GM23248 (cell line): ENCODE measurements around the gene SYNDIG1L. TPM values are rescaled to one million over a fixed set of nuclear protein-coding genes. Genes with fewer than 3 reads are reported as not detected.

Source experiments
- DNase-seq: peaks from one replicate; pipeline ENCODE4 v3.0.0-alpha.2; 2015
- H2AFZ ChIP-seq: fragments of 200-600 bp; sonication (generic); 2 replicates; pipeline ENCODE4 v1.6.1; 2016; ENCODE audit warnings: antibody characterized with exemption
- H3F3A ChIP-seq: fragments of 200-600 bp; sonication (generic); 2 replicates; pipeline ENCODE4 v1.6.1; 2016; ENCODE audit warnings: mild to moderate bottlenecking, antibody characterized with exemption, mixed run types; ENCODE audit not compliant: insufficient read depth
- H3K27ac ChIP-seq: fragments of 200-600 bp; sonication (generic); 2 replicates; pipeline ENCODE4 v1.5.1; 2016; ENCODE audit warnings: mild to moderate bottlenecking
- H3K27me3 ChIP-seq: fragments of 200-600 bp; sonication (generic); replicated peaks from 2 replicates; pipeline ENCODE4 v1.6.1; 2016; ENCODE audit warnings: mild to moderate bottlenecking; ENCODE audit not compliant: insufficient read depth
- H3K36me3 ChIP-seq: fragments of 200-600 bp; sonication (generic); 2 replicates; pipeline ENCODE4 v1.6.1; 2016; ENCODE audit warnings: low read depth, mild to moderate bottlenecking
- H3K4me1 ChIP-seq: fragments of 200-600 bp; sonication (generic); 2 replicates; pipeline ENCODE4 v1.6.1; 2016; ENCODE audit warnings: mild to moderate bottlenecking; ENCODE audit not compliant: insufficient read depth
- H3K4me2 ChIP-seq: fragments of 200-600 bp; sonication (generic); one replicate; pipeline ENCODE4 v1.6.1; 2016; ENCODE audit warnings: mild to moderate bottlenecking; ENCODE audit not compliant: unreplicated experiment
- H3K4me3 ChIP-seq: fragments of 200-600 bp; sonication (generic); 2 replicates; pipeline ENCODE4 v1.5.1; 2016; ENCODE audit warnings: mild to moderate bottlenecking
- H3K79me2 ChIP-seq: fragments of 200-600 bp; sonication (generic); 2 replicates; pipeline ENCODE4 v1.6.1; 2016; ENCODE audit warnings: mild to moderate bottlenecking; ENCODE audit not compliant: insufficient read depth
- H3K9ac ChIP-seq: fragments of 200-600 bp; sonication (generic); 2 replicates; pipeline ENCODE4 v1.6.1; 2016; ENCODE audit warnings: mild to moderate bottlenecking
- H3K9me2 ChIP-seq: fragments of 200-600 bp; sonication (generic); 2 replicates; pipeline ENCODE4 v1.6.1; 2016; ENCODE audit warnings: mixed run types, mild to moderate bottlenecking, moderate library complexity; ENCODE audit not compliant: insufficient read depth
- H3K9me3 ChIP-seq: fragments of 200-600 bp; sonication (generic); one replicate; pipeline ENCODE4 v1.6.1; 2017; ENCODE audit warnings: low read depth
- H4K20me1 ChIP-seq: fragments of 200-600 bp; sonication (generic); 2 replicates; pipeline ENCODE4 v1.6.0; 2016; ENCODE audit not compliant: insufficient read depth
- EZH2 ChIP-seq: fragments of 200-600 bp; sonication (generic); IDR thresholded peaks from 2 replicates; pipeline ENCODE4 v1.6.1; 2018; ENCODE audit warnings: antibody characterized with exemption, mild to moderate bottlenecking; ENCODE audit not compliant: insufficient read depth, poor library complexity, severe bottlenecking
- EZH2phosphoT487 ChIP-seq: fragments of 200-600 bp; sonication (generic); IDR thresholded peaks from 2 replicates; pipeline ENCODE4 v1.6.1; 2018; ENCODE audit warnings: antibody characterized with exemption, moderate library complexity, mild to moderate bottlenecking, low read depth; ENCODE audit not compliant: insufficient read depth
- WGBS, 2 experiments: methylation state at CpG; one replicate each; pipeline ENCODE4 v1.1.6; 2015 to 2017; ENCODE audit warnings: low lambda C conversion rate in 2 of 2, low coverage in 1 of 2; ENCODE audit errors: missing lambda C conversion rate in 2 of 2; 5-methylcytosine and 5-hydroxymethylcytosine counted together
- in situ Hi-C: fragments of 300-500 bp; cut with MboI; formaldehyde crosslinking; loops from 2 replicates; pipeline ENCODE4 v1.15.0; 2020
- polyA plus RNA-seq: library from polyadenylated mRNA; unstranded; fragments of >200 nt; fragmentation: Nextera tagmentation; extraction: Ambion mirVana; gene quantifications from 2 replicates; pipeline ENCODE4 v1.2.1, GENCODE V29; 2016
- total RNA-seq: library from RNA; depleted of rRNA; stranded (reverse); fragments of >200 nt; shearing (Covaris generic); gene quantifications from 2 replicates; pipeline ENCODE4 v1.2.3, GENCODE V29; 2014

Gene SYNDIG1L
- total and polyA plus RNA-seq, 2 experiments from 2014 or later: not detected

GRCh38 chr14:74463697-74464096 is 37.7 kb upstream of the SYNDIG1L start:
- no peaks in the 10 kb centered on the region for H3K79me2 ChIP-seq
- H2AFZ ChIP-seq: no peak overlapping the region
- H3K27me3 ChIP-seq: peaks cover 12% of the 10 kb centered on the region; the same call in 1 of the 2 replicates
- H3K27ac ChIP-seq: no peak overlapping the region
- H3K36me3 ChIP-seq: no peaks in the 10 kb centered on the region
- H3K9ac ChIP-seq: no peak overlapping the region
- 59 to 64% methylated on average over 5 of the region's 5 CpGs for WGBS, 2 experiments
- no peaks in the 10 kb centered on the region for H3K9me2 ChIP-seq
- H3K4me2 ChIP-seq: no peak overlapping the region
- no peak for TF ChIP-seq EZH2phosphoT487
- TF ChIP-seq EZH2: no peak
- H3K4me1 ChIP-seq: peaks cover 4% of the 10 kb centered on the region; the same call in 1 of the 2 replicates
- DNase-seq: no peak
- H4K20me1 ChIP-seq: no peaks in the 10 kb centered on the region
- no peaks in the 10 kb centered on the region for H3F3A ChIP-seq
- H3K9me3 ChIP-seq: no peaks in the 10 kb centered on the region
- H3K4me3 ChIP-seq: no peak overlapping the region
- in situ Hi-C loops: loop anchor here (25.0 kb wide), 1 partner anchor 351 kb away; no protein-coding TSS in a partner anchor

DNA sequence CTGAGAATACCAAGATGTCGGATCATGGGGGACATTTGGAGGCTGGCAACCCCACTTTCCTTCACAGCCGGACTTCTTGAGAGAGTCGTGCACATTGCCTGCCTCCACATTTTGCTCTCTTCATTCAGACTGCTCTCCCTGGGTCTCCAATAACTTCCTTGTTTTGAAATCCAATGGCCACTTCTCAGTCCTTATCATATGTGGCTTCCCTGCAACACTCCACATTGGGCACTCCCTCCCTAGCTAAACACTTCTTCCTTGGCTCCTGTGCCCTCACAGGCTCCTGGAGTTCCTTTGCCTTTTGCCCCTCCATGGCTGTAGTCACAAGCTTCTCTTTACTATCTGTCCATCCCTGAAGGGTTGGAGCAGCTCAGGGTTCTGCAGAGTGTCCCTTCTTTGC is 37.0 kb upstream of the SYNDIG1L start:
- no peak overlapping the region for H3K9ac ChIP-seq
- H3K9me2 ChIP-seq: no peaks in the 10 kb centered on the region
- H3K27ac ChIP-seq: no peak overlapping the region
- 72 to 73% methylated on average over 3 of the region's 3 CpGs for WGBS, 2 experiments
- DNase-seq: no peak
- H3K9me3 ChIP-seq: no peaks in the 10 kb centered on the region
- H3K4me2 ChIP-seq: no peak overlapping the region
- H3K36me3 ChIP-seq: no peaks in the 10 kb centered on the region
- H4K20me1 ChIP-seq: no peaks in the 10 kb centered on the region
- H3F3A ChIP-seq: no peaks in the 10 kb centered on the region
- H3K79me2 ChIP-seq: no peaks in the 10 kb centered on the region
- peaks cover 4% of the 10 kb centered on the region; the same call in 1 of the 2 replicates for H3K4me1 ChIP-seq
- peaks cover 12% of the 10 kb centered on the region; the same call in 1 of the 2 replicates for H3K27me3 ChIP-seq
- TF ChIP-seq EZH2phosphoT487 (no peak), EZH2 (no peak)
- H3K4me3 ChIP-seq: no peak overlapping the region
- H2AFZ ChIP-seq: no peak overlapping the region
- in situ Hi-C loops: loop anchor here (25.0 kb wide), 1 partner anchor 351 kb away; no protein-coding TSS in a partner anchor

- no peak overlapping the region for H3K4me3 ChIP-seq
- H3K4me2 ChIP-seq: no peak overlapping the region
- H3K4me1 ChIP-seq: peaks cover 4% of the 10 kb centered on the region; the same call in 1 of the 2 replicates
- H3K27ac ChIP-seq: no peak overlapping the region
- H3K79me2 ChIP-seq: no peaks in the 10 kb centered on the region
- peaks cover 12% of the 10 kb centered on the region; the same call in 1 of the 2 replicates for H3K27me3 ChIP-seq
- TF ChIP-seq EZH2phosphoT487 (no peak), EZH2 (no peak)
- 0 out of 2 replicates have a peak overlapping the region, but pooled peaks have one; percentile 10 for H2AFZ ChIP-seq
- DNase-seq: no peak
- 44 to 49% methylated on average over 6 of the region's 6 CpGs for WGBS, 2 experiments
- no peaks in the 10 kb centered on the region for H3K9me2 ChIP-seq
- no peaks in the 10 kb centered on the region for H3K36me3 ChIP-seq
- no peaks in the 10 kb centered on the region for H3F3A ChIP-seq
- H3K9ac ChIP-seq: no peak overlapping the region
- in situ Hi-C loops: loop anchor here (25.0 kb wide), 1 partner anchor 348 kb away; no protein-coding TSS in a partner anchor
- H4K20me1 ChIP-seq: no peaks in the 10 kb centered on the region
- no peaks in the 10 kb centered on the region for H3K9me3 ChIP-seq
These were observed 34.0 kb upstream of the SYNDIG1L start for GRCh38 chr14:74459976-74460375.

- Histone ChIP-seq H3F3A (no peaks in the 10 kb centered on the region), H3K79me2 (no peaks in the 10 kb centered on the region), H3K27ac (no peak overlapping the region), H3K4me2 (no peak overlapping the region), H3K36me3 (no peaks in the 10 kb centered on the region), H3K4me3 (no peak overlapping the region), H3K27me3 (peaks cover 12% of the 10 kb centered on the region; the same call in 1 of the 2 replicates), H4K20me1 (no peaks in the 10 kb centered on the region), H3K9me3 (no peaks in the 10 kb centered on the region), H3K9ac (no peak overlapping the region), H2AFZ (0 out of 2 replicates have a peak overlapping the region, but pooled peaks have one; percentile 10), H3K9me2 (no peaks in the 10 kb centered on the region), H3K4me1 (peaks cover 4% of the 10 kb centered on the region; the same call in 1 of the 2 replicates)
- in situ Hi-C loops: loop anchor here (25.0 kb wide), 1 partner anchor 347 kb away; no protein-coding TSS in a partner anchor
- 19 to 26% methylated on average over 10 of the region's 10 CpGs for WGBS, 2 experiments
- peak; percentile 93 for DNase-seq
- TF ChIP-seq EZH2phosphoT487: no peak
- TF ChIP-seq EZH2: no peak
These were observed 33.4 kb upstream of the SYNDIG1L start for GRCh38 chr14:74459289-74459946.
